ENCODE results near the gene PLEKHH1.
"Not testable (repeated sequence)": the region's sequence is repeated elsewhere in the genome, so short reads cannot be mapped to it uniquely, and the experiment has no call there.

PLEKHH1 gene

DNA sequence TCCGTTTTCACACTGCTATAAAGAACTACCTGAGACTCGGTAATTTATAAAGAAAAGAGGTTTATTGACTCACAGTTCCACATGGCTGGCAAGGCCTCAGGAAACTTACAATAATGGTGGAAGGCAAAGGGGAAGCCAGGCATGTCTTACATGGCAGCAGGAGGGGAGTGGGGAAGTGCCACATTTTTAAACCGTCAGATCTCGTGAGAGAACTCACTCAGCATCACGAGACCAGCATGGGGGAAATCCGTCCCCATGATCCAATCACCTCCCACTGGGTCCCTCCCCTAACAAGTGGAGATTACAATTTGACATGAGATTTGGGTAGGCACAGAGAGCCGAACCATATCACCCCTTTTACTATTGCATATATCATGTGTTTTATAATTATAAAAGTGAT is 69.0 kb downstream of the PLEKHH1 start:
- no peak for DNase-seq (ENCODE audit: low read depth)

DNA sequence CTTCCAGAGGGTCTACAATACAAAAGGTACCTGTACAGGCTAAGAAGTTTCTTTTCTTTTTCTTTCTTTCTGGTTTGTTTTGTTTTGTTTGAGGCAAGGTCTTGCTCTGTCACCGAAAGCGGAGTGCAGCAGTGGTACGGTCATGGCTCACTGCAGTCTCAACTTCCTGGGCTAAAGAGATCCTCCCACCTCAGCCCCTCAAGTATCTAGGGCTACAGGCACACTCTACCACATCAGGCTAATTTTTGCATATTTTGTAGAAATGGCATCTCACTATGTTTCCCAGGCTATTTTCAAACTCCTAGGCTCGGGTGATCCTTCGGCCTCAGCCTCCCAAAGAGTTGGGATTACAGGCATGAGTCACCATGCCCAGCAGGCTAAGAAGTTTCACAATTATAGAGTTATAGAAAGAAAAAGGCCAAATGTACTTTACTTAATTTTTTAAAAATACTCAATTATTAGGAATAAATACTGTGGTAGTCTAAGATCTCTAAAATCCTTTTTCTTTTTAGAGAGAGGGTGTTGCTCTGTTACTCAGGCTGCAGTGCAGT is 70.0 kb downstream of the PLEKHH1 start:
- DNase-seq (ENCODE audit: low read depth): no peak

More for the DNA sequence above, 69.0 kb downstream of the PLEKHH1 start:
- H3K4me3 ChIP-seq (ENCODE audit: low read depth, low read length): no peak overlapping the region

DNA sequence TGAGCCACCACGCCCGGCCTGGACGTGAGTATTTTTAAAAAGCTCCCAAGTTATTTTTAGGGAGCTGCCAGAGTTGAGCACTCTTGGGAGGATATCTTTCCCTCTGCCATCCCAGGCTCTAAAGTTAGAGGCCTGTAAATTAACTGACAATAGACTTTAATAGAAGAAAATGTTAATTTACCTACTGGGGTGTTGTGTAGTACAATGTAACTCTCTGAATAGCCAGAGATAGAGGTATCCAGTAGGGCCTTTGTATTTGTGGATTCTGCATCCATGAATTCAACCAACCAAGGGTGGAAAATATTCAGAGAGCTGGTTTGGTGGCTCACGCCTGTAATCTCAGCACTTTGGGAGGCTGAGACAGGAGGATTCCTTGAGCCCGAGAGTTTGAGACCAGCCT is 74.6 kb downstream of the PLEKHH1 start:
- H3K4me3 ChIP-seq (ENCODE audit: low read depth, low read length): no peak overlapping the region
- no peak for DNase-seq (ENCODE audit: low read depth)

More for the DNA sequence above, 70.0 kb downstream of the PLEKHH1 start:
- no peak overlapping the region for H3K4me3 ChIP-seq (ENCODE audit: low read depth, low read length)

DNA sequence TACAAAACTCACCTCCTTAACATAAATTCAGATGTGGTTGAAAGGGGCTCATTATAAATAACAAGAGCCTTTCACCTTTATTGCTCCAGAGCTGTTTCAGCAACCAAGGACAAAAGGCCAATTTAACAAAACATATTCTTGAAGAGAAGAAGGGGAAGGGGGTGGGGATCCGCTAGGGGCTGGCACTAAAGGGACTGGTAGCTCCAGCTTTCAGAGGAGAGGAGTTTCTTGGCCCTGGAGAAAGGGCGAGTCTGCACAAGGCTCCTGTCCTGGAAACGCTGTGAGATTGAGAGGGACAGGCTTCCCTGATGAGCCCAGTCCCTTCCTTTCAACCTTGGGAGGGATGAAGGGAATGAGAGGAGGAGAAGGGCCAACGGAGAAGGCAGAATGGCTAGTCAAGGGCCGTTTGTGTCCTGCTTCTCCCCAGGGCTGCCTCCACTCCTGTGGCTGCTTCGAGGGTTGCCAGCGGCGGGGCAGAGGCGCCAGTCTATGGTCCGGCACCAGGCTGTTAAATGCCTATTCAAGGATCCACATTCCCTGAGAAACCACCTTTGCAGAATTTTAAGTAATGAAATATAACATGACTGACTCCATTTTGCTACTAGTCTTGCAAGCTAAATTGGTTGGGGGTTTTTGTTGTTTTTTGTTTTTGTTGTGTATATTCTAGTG is 76.7 kb downstream of the PLEKHH1 start:
- no peak overlapping the region for H3K4me3 ChIP-seq (ENCODE audit: low read depth, low read length)
- DNase-seq (ENCODE audit: low read depth): no peak

DNA sequence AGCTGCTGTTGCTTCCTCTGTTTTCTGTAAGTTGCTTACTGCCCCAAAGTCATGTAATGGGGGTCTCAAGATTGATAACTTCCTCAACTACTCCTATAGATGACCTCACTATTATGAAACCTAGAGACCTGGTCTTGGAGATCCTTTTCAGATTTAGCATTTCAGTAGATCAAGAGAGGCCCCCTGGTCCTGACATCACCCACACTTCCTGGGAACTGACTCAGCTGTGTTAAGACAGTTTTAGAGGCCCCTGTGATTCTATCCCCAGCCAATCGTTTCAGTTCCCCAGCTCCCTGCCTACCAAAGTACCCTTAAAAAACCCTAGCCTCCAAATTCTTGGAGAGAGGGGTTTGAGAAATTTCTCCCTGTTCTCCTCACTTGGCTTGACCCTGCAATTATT is 77.4 kb downstream of the PLEKHH1 start:
- DNase-seq (ENCODE audit: low read depth): no peak
- H3K4me3 ChIP-seq (ENCODE audit: low read depth, low read length): no peak overlapping the region

DNA sequence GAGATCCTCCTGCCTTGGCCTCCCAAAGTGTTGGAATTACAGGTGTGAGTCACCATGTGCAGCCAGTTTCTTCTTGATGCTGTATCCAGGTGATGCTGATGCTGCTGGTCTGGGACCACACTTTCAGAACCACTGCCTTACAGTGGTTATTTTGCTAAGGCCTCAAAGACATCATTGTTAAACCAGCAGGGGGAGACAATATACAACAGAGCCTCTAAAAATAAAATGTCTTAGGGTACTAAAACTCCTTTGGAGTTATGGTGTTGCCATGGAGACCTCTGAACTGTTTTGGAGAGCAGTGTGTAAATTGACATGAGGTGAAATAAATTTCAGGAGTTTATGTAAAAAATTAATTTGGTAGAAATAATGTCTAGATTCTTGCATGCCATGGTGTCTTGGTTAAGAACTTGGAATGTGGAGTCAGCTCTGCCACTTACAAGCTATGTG is 85.5 kb downstream of the PLEKHH1 start:
- H3K4me3 ChIP-seq (ENCODE audit: low read depth, low read length): no peak overlapping the region

DNA sequence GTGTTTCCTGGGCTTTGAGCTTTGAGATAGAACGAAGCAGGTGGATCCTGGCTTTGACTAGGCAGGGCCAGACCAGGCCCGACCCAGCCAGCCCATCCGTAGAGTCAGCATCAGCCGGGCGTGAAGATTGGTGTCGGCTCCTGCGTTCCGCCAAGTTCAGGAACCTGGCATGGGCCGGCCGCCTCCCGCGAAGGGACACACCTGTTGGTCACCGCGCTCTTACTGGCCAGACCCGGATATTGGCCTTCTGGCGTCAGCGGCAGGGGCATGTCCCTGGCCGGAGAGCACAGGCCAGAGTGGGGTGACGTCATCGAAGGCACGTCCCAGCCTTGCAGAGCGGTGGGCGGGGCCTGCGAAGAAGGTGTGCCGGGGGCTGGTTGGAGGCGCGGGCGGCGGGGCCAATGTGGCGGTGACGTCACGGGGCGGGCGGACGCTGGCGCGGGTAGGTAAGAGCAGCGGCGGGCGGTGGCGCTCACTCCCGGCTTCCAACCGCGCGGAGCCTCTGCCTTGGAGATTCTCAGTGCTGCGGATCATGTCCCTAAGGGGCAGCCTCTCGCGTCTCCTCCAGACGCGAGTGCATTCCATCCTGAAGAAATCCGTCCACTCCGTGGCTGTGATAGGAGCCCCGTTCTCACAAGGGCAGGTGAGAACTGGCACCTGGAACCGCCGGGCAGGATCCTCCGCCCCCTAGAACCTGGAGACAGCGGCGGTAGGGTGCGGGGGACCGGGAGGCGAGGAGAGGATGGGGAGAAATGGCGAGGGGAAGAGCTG is 86.5 kb downstream of the PLEKHH1 start, which contains the start of gene ARG2:
TSS of gene ARG2 (plus strand) at position 475 of the 771 bp plus-strand sequence. CDS start at position 533, 58 bp downstream.
- peak; percentile 59 for DNase-seq (ENCODE audit: low read depth)
- peak within 1 kb of the TSS; percentile 68 for H3K4me3 ChIP-seq (ENCODE audit: low read depth, low read length)

More for the DNA sequence above, 85.5 kb downstream of the PLEKHH1 start:
- peak; percentile 42 for DNase-seq (ENCODE audit: low read depth)

DNA sequence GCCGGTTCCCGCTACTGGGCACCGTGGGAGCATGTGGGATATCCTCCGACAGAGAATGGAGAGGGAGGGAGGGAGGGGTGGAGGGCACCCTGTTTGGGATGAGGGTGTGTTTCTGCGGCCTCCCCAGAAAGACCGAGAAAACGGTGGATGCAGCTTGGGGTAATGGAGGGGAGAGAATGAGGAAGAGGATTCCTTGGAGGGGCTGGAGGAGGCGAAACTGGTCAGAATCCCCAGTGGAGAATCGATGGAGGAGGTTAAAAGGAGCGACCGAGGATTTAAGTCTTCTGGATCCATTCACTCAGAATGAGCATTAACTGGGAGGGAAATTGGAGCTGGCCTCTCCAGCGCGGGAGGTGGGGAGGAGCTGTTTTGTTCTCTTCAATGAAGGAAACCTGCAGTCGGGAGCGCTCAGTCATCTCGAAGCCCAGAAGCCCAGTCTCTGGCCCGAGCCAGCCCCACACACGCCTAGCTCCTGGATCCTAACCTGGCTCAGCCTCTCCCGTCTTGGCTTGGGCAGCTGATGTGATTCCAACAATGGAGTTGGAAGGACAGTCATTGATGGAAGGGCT is 87.2 kb downstream of the PLEKHH1 start:
- H3K4me3 ChIP-seq (ENCODE audit: low read depth, low read length): peak overlapping the region; percentile 68
- no peak for DNase-seq (ENCODE audit: low read depth)

DNA sequence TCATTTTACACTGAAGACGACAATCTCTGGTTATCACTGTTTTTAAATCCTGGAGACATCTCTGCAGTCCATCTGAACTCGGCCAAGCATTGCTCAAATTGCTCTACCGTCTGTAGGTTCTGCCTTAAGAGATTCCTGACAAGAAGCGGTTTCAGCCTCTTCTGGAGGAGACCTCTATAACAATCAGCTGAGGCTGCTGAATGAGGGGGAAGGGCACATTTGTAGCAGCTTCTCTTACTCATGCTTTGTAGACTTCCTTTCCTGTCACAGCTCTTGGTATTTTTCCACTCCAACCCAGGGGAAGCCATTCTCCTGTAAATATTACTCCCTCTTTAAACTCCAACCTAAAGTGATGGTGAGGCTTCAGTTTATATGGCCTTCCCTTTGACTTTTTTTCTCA is 89.6 kb downstream of the PLEKHH1 start:
- no peak overlapping the region for H3K4me3 ChIP-seq (ENCODE audit: low read depth, low read length)
- DNase-seq (ENCODE audit: low read depth): peak; percentile 53

DNA sequence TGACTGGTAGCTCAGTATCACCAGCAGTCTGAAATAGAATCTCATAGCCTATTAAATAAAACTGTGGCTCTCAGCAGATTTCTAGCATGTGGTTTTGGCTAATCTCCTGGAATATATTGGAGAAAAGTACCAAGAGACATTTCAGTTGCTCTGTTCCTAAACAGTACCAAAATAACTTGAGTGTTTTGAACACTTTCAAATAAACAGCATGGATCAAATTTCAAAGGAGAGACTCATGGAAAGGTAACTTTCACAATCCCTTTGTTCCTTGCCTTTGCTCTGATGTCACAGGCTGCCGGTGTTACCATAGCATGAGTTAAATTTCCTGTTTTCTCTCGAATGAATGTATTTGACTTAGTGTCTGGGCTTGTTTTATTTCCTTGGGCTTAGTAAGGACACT is 90.0 kb downstream of the PLEKHH1 start:
- DNase-seq (ENCODE audit: low read depth): no peak
- no peak overlapping the region for H3K4me3 ChIP-seq (ENCODE audit: low read depth, low read length)

DNA sequence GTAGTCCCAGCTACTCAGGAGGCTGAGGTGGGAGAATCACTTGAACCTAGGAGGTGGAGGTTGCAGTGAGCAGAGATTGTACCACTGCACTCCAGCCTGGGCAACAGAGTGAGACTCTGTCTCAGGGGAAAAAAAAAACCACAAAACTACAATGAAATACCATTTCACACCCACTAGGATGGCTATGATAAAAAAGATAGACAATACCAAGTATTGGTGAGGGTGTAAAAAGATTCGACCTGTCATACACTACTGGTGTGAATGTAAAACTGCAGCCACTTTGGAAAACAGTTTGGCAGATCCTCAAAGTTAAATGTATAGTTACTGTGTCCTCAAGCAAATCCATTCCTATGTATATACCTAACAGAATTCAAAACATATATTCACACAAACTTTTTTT is 93.0 kb downstream of the PLEKHH1 start:
- DNase-seq (ENCODE audit: low read depth); H3K4me3 ChIP-seq (ENCODE audit: low read depth, low read length): not testable (repeated sequence)

DNA sequence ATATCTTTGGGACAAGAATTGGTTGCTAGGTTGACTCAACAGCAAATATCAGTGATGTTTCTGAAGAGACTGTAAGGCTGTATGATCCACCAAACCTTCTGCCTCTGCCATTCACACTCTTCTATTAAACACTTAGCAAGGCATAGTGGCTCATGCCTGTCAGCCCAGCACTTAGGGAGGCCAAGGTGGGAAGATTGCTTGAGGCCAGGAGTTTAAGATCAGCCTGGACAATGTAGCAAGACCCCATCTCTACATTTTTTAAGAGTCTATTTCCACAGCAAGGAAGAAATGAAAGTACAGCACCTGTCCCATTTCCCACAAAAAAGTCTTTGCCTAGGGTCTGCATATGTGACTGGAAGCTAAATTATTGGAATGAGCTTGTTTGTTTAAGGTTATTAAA is 94.4 kb downstream of the PLEKHH1 start:
- no peak for DNase-seq (ENCODE audit: low read depth)
- no peak overlapping the region for H3K4me3 ChIP-seq (ENCODE audit: low read depth, low read length)

DNA sequence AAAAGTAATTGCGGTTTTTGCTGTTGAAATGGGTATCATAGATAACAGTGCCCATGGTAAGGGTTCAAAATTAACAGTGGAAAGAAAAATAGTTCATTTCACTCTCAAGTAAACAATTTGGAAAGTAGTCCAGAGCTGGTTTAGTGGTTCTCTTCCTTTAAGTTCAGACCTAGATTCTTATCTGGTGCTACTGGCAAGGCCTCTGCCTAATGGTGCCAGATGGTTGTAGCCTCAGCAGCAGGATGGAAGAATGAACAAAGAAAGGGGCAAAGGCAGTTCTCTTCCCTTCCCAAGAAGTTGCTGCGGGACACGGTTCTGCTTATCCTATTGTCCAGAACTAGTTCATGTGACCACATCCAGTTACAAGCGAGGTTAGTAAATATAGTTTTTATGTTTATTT is 97.1 kb downstream of the PLEKHH1 start:
- H3K4me3 ChIP-seq (ENCODE audit: low read depth, low read length): no peak overlapping the region
- no peak for DNase-seq (ENCODE audit: low read depth)

DNA sequence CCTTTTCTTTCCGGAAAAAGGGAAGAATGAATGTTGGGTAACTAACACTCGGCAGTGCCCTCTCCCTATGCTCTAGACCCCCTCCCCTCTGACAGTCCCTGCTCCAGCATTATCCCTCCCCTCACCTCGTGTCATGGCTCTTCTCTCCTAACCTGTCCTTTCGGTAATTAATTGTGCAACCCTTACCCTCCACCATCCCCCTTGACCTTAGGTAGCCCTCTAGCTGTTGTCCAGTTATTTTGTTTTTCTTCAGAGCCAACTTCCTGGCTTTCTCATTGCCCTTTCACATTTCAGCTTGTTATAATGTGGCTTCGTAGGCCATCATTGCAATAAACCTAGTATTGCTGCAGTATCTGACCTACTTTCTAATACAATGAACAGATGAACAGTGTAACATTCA is 97.8 kb downstream of the PLEKHH1 start:
- no peak overlapping the region for H3K4me3 ChIP-seq (ENCODE audit: low read depth, low read length)

DNA sequence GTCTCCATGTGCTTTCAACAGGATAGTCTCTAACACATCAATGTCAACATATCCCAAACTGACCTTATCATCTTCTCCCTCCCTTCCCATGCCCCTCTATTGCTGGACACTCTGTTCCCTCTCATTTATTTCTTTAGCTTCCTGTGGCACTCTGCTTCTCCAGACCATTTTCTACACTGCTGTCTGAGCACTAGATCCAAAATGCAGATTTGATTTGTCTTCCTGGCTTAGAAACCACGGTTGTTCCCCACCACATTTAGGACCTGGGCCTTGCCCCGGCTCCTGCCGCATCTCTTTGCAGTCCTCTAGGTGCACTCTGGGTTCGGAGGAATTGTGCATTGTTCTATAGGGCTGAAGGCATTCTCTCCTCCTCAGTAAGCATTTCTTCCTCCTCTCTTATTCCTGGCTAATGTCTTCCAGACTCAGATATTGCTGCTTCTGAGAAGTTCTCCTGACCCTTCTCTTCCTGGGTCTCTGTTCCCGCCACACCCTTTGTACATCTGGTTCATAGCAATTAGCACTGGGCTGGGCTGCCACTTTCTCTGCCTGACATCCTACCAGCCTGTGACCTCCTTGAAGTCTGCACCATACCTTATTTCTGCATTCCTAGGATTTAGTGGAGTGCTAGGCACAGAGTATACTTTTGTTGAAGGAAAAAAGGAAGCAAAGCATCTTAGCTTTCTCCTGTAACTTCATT is 100.5 kb downstream of the PLEKHH1 start:
- H3K4me3 ChIP-seq (ENCODE audit: low read depth, low read length): no peak overlapping the region
- no peak for DNase-seq (ENCODE audit: low read depth)

More for the DNA sequence above, 97.8 kb downstream of the PLEKHH1 start:
- no peak for DNase-seq (ENCODE audit: low read depth)

DNA sequence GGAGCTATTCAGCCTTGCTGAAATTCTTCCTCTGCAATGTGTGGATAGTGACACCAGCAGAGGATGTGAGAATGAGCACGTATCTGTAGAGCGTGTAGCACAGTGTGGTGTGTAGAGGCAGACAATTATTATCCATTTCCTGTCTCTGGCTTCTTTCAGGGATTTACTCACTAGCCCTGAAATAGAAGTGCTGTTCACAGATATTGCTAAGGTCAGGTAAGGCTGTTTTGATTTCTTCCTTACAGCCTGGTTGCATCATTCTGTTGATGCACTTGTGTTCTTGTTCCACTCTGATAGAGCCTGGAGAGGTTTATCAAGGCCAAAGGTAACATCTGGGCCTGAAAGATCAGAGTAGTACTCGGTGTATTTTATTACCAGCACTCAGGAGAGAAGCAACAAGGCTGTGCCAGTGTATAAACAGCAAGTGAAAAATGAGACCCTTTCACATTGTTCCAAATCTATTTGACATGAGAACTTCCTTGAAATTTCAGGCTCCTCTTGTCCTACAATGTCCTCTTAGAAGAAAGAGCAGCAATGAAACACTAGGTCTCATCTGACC is 103.3 kb downstream of the PLEKHH1 start:
- no peak overlapping the region for H3K4me3 ChIP-seq (ENCODE audit: low read depth, low read length)
- DNase-seq (ENCODE audit: low read depth): peak; percentile 49

DNA sequence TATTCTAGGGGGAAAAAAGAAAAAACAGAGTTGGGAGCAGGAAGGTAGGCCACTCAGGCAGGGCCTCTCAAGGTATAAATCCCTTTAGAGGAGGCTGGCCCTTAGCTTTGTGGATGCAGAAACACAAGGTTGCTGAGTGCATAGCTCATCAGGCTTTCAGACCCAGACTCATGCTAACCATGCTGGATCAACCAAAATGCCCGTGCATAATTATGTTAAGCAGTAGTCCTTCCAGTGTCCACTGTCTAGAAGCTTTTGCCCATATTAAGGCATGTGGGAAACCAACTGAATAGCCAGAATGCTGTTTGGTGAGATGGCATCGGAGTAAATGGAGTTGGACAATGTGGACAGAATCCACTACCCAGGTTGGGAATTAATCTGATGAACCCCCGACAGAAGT is 105.6 kb downstream of the PLEKHH1 start:
- DNase-seq (ENCODE audit: low read depth): no peak
- H3K4me3 ChIP-seq (ENCODE audit: low read depth, low read length): no peak overlapping the region
